ENCODE results near the gene LDLRAD4.

Gene LDLRAD4

GRCh38 chr18:13305301-13305700 lies 86.7 kb downstream of the LDLRAD4 start:
- DNase-seq (ENCODE audit: extremely low spot score) = no peak
- POLR2A ChIA-PET = no interaction called here
- CTCF ChIA-PET = no interaction called here
- TF ChIP-seq SP1 (IDR thresholded peaks at IDR 0.05) (no peak), PKNOX1 (IDR thresholded peaks at IDR 0.05) (no peak), FOXK2 (IDR thresholded peaks at IDR 0.05) (no peak), ZNF384 (IDR thresholded peaks at IDR 0.05) (no peak), CTBP1 (IDR thresholded peaks at IDR 0.05; ENCODE audit: borderline replicate concordance) (no peak), ELF4 (IDR thresholded peaks at IDR 0.05) (no peak), BHLHE40 (IDR thresholded peaks at IDR 0.05; ENCODE audit: borderline replicate concordance) (no peak), TARDBP (IDR thresholded peaks at IDR 0.05) (no peak), ARNT (IDR thresholded peaks at IDR 0.05) (no peak), LEF1 (IDR thresholded peaks at IDR 0.05; ENCODE audit: borderline replicate concordance) (no peak), SUZ12 (IDR thresholded peaks at IDR 0.05) (no peak), HDGF (IDR thresholded peaks at IDR 0.05; ENCODE audit: borderline replicate concordance) (no peak), FOXA1 (IDR thresholded peaks at IDR 0.05) (no peak)

GRCh38 chr18:13306583-13306982 lies 88.0 kb downstream of the LDLRAD4 start:
- ChIA-PET CTCF (no interaction called here), POLR2A (no interaction called here)
- no peak for TF ChIP-seq PKNOX1 (IDR thresholded peaks at IDR 0.05)
- TF ChIP-seq FOXK2 (IDR thresholded peaks at IDR 0.05) = no peak
- no peak for TF ChIP-seq SP1 (IDR thresholded peaks at IDR 0.05)
- TF ChIP-seq ZNF384 (IDR thresholded peaks at IDR 0.05) = no peak
- TF ChIP-seq L3MBTL2 (conservative IDR thresholded peaks at IDR 0.05) = no peak
- no peak for TF ChIP-seq CTBP1 (IDR thresholded peaks at IDR 0.05; ENCODE audit: borderline replicate concordance)
- no peak for TF ChIP-seq FOXA1 (IDR thresholded peaks at IDR 0.05)
- TF ChIP-seq SUZ12 (IDR thresholded peaks at IDR 0.05) = no peak
- no peak for TF ChIP-seq NFRKB (IDR thresholded peaks at IDR 0.05)
- no peak for TF ChIP-seq HDGF (IDR thresholded peaks at IDR 0.05; ENCODE audit: borderline replicate concordance)
- no peak for TF ChIP-seq LEF1 (IDR thresholded peaks at IDR 0.05; ENCODE audit: borderline replicate concordance)
- no peak for TF ChIP-seq TARDBP (IDR thresholded peaks at IDR 0.05)
- no peak for TF ChIP-seq ELF4 (IDR thresholded peaks at IDR 0.05)
- TF ChIP-seq BHLHE40 (IDR thresholded peaks at IDR 0.05; ENCODE audit: borderline replicate concordance) = no peak
- no peak for TF ChIP-seq FOXM1 (IDR thresholded peaks at IDR 0.05; ENCODE audit: borderline replicate concordance)
- DNase-seq (ENCODE audit: extremely low spot score) = no peak

- TF ChIP-seq ELF4 (IDR thresholded peaks at IDR 0.05) = no peak
- TF ChIP-seq HDGF (IDR thresholded peaks at IDR 0.05; ENCODE audit: borderline replicate concordance) = no peak
- no peak for TF ChIP-seq SUZ12 (IDR thresholded peaks at IDR 0.05)
- no peak for TF ChIP-seq FOXA1 (IDR thresholded peaks at IDR 0.05)
- TF ChIP-seq PKNOX1 (IDR thresholded peaks at IDR 0.05) = no peak
- TF ChIP-seq ARNT (IDR thresholded peaks at IDR 0.05) = no peak
- ChIA-PET POLR2A (no interaction called here), CTCF (interaction anchor here (0.7 kb wide), 1 partner anchor 641 kb away, joined by 3 read pairs; no protein-coding TSS in a partner anchor)
- DNase-seq (ENCODE audit: extremely low spot score) = no peak
Observed at GRCh38 chr18:13308369-13308768, 89.8 kb downstream of the LDLRAD4 start.

DNA sequence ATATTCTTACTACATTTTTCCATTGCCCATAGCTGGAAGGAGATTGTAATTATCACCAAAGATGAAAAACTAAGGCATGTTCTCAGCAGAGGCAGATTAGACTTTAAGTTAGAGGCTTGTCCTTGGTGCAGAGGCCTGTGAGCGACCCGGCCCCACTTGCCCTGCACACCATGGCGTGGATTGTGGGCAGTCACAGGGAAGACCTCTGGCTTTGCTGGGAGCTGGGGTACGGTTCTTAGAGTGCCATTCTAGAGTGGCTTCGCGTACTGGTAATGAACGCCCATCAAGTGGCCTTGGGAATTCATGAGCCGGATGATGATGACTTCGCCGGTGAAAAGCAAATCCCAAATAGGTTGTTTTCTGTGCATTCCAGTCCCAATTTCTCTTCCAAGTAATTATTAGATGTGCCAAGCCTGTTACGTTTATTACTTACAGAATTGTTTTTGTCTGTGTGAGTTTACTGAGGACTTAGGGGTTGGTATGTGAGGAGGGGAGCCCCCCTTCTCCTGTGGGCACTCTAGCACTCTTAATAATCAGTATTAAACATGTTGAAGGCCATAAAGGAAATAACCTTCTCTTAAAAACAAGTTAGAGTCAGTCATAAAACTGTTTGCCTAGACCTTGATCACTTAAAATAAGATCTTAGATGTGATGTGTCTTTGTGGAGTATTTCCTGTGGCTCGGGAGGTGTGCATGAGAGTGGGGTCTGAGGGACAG lies 90.6 kb downstream of the LDLRAD4 start:
- TF ChIP-seq LEF1 (IDR thresholded peaks at IDR 0.05; ENCODE audit: borderline replicate concordance) (no peak), SP1 (IDR thresholded peaks at IDR 0.05) (no peak), SUZ12 (IDR thresholded peaks at IDR 0.05) (no peak), CTBP1 (IDR thresholded peaks at IDR 0.05; ENCODE audit: borderline replicate concordance) (no peak), FOXA1 (IDR thresholded peaks at IDR 0.05) (no peak), ARNT (IDR thresholded peaks at IDR 0.05) (no peak)
- POLR2A ChIA-PET = no interaction called here
- CTCF ChIA-PET = interaction anchor here (0.7 kb wide), 1 partner anchor 640 kb away, joined by 3 read pairs; no protein-coding TSS in a partner anchor
- DNase-seq (ENCODE audit: extremely low spot score) = no peak

- ChIA-PET POLR2A (no interaction called here), CTCF (no interaction called here)
- no peak for TF ChIP-seq LEF1 (IDR thresholded peaks at IDR 0.05; ENCODE audit: borderline replicate concordance)
- DNase-seq (ENCODE audit: extremely low spot score) = no peak
Observed at GRCh38 chr18:13309748-13310670, 91.4 kb downstream of the LDLRAD4 start.

GRCh38 chr18:13311193-13311592 lies 92.6 kb downstream of the LDLRAD4 start:
- DNase-seq (ENCODE audit: extremely low spot score) = no peak
- ChIA-PET POLR2A (no interaction called here), CTCF (no interaction called here)
- no peak for TF ChIP-seq NFRKB (IDR thresholded peaks at IDR 0.05)
- no peak for TF ChIP-seq LEF1 (IDR thresholded peaks at IDR 0.05; ENCODE audit: borderline replicate concordance)
- no peak for TF ChIP-seq FOXM1 (IDR thresholded peaks at IDR 0.05; ENCODE audit: borderline replicate concordance)
- no peak for TF ChIP-seq SUZ12 (IDR thresholded peaks at IDR 0.05)
- TF ChIP-seq FOXA1 (IDR thresholded peaks at IDR 0.05) = no peak
- no peak for TF ChIP-seq ZNF384 (IDR thresholded peaks at IDR 0.05)
- no peak for TF ChIP-seq FOXK2 (IDR thresholded peaks at IDR 0.05)
- no peak for TF ChIP-seq SP1 (IDR thresholded peaks at IDR 0.05)
- no peak for TF ChIP-seq L3MBTL2 (conservative IDR thresholded peaks at IDR 0.05)
- TF ChIP-seq ELF4 (IDR thresholded peaks at IDR 0.05) = no peak
- TF ChIP-seq ARNT (IDR thresholded peaks at IDR 0.05) = no peak
- no peak for TF ChIP-seq HDGF (IDR thresholded peaks at IDR 0.05; ENCODE audit: borderline replicate concordance)
- TF ChIP-seq PKNOX1 (IDR thresholded peaks at IDR 0.05) = no peak
- no peak for TF ChIP-seq TARDBP (IDR thresholded peaks at IDR 0.05)
- no peak for TF ChIP-seq CTBP1 (IDR thresholded peaks at IDR 0.05; ENCODE audit: borderline replicate concordance)
- TF ChIP-seq BHLHE40 (IDR thresholded peaks at IDR 0.05; ENCODE audit: borderline replicate concordance) = no peak

Measured in HEK293T (cell line).